Activated CD8-positive, alpha-beta T cell treated with anti-CD3 and anti-CD28 coated beads for 36 hours (primary cell): ENCODE measurements around the gene FAM83G. TPM values are rescaled to one million over a fixed set of nuclear protein-coding genes. Genes with fewer than 3 reads are reported as not detected.

ENCODE experiments used
- ATAC-seq: fragments of 200-7000 bp; cut with Tn5 transposase; one replicate; pipeline ENCODE4 v1.10.0; 2021; ENCODE audit warnings: mild to moderate bottlenecking, moderate library complexity
- CTCF ChIA-PET: fragments of 350-600 bp; sonication (Branson Sonifier 250); formaldehyde crosslinking; loops from one replicate; lab custom pipeline; 2021; ENCODE audit warnings: antibody characterized with exemption; lab: Charles Lee
- POLR2A ChIA-PET: fragments of 350-600 bp; sonication (Branson Sonifier 250); formaldehyde crosslinking; loops from one replicate; lab custom pipeline; 2021; ENCODE audit warnings: antibody characterized with exemption; lab: Charles Lee
- DNase-seq: peaks from one replicate; pipeline ENCODE4 v3.0.0-alpha.2; 2020
- H3K27ac Mint-ChIP-seq: one replicate; pipeline ENCODE4 v1.8.0; 2021; ENCODE audit warnings: mild to moderate bottlenecking, mixed read lengths
- H3K27me3 Mint-ChIP-seq: one replicate; pipeline ENCODE4 v1.8.0; 2021; ENCODE audit warnings: mixed read lengths
- H3K36me3 Mint-ChIP-seq: one replicate; pipeline ENCODE4 v1.8.0; 2021; ENCODE audit warnings: low read depth, mixed read lengths
- H3K4me1 Mint-ChIP-seq: one replicate; pipeline ENCODE4 v1.8.0; 2021; ENCODE audit warnings: low read depth, mixed read lengths
- H3K4me3 Mint-ChIP-seq: one replicate; pipeline ENCODE4 v1.8.0; 2021; ENCODE audit warnings: mild to moderate bottlenecking, moderate library complexity, mixed read lengths
- H3K9me3 Mint-ChIP-seq: one replicate; pipeline ENCODE4 v1.8.0; 2021; ENCODE audit warnings: mixed read lengths
- CTCF ChIP-seq: fragments of 200-600 bp; IDR thresholded peaks from one replicate; pipeline ENCODE4 v1.8.0; 2022; ENCODE audit warnings: antibody characterized with exemption, mild to moderate bottlenecking
- intact Hi-C: fragments of 100-400 bp; cut with micrococcal nuclease; formaldehyde crosslinking; loops from one replicate; pipeline ENCODE4 v1.10.0; 2022
- total RNA-seq, 2 experiments: library from RNA; stranded (reverse); gene quantifications; one replicate each; pipeline ENCODE4 v1.2.3, GENCODE V29; 2021

FAM83G gene
- total RNA-seq, 2 experiments from 2014 or later = 11.9 to 12.1 TPM

GRCh38 chr17:18946536-18946935 lies 58.0 kb downstream of the FAM83G start:
- CTCF ChIA-PET = no interaction called here

GRCh38 chr17:18944646-18945045 lies 59.9 kb downstream of the FAM83G start:
- H3K27ac Mint-ChIP-seq = no peak overlapping the region
- intact Hi-C loops = no loop called here
- POLR2A ChIA-PET = no interaction called here
- no peak for ATAC-seq
- no peak overlapping the region for H3K4me3 Mint-ChIP-seq
- CTCF ChIA-PET = interaction anchor here (1.9 kb wide), 1 partner anchor 17 kb away, joined by 12 read pairs; no protein-coding TSS in a partner anchor
- DNase-seq = no peak
- H3K9me3 Mint-ChIP-seq = no peaks in the 10 kb centered on the region
- no peak for TF ChIP-seq CTCF
- H3K4me1 Mint-ChIP-seq = peaks cover 2% of the 10 kb centered on the region
- H3K27me3 Mint-ChIP-seq = no peaks in the 10 kb centered on the region
- H3K36me3 Mint-ChIP-seq = no peaks in the 10 kb centered on the region

More at GRCh38 chr17:18946536-18946935, 58.0 kb downstream of the FAM83G start:
- Mint-ChIP-seq H3K27ac (no peak overlapping the region), H3K9me3 (no peaks in the 10 kb centered on the region), H3K4me3 (no peak overlapping the region), H3K27me3 (no peaks in the 10 kb centered on the region), H3K36me3 (no peaks in the 10 kb centered on the region), H3K4me1 (peaks cover 2% of the 10 kb centered on the region)
- POLR2A ChIA-PET = no interaction called here
- intact Hi-C loops = no loop called here
- DNase-seq (no peak), ATAC-seq (no peak)
- no peak for TF ChIP-seq CTCF

GRCh38 chr17:18938692-18939023 lies 65.9 kb downstream of the FAM83G start:
- intact Hi-C loops = no loop called here
- DNase-seq (no peak), ATAC-seq (no peak)
- Mint-ChIP-seq H3K36me3 (no peaks in the 10 kb centered on the region), H3K27me3 (peaks cover 2% of the 10 kb centered on the region), H3K4me1 (peaks cover under 1% of the 10 kb centered on the region), H3K4me3 (no peak overlapping the region), H3K27ac (no peak overlapping the region), H3K9me3 (no peaks in the 10 kb centered on the region)
- TF ChIP-seq CTCF = no peak
- ChIA-PET POLR2A (no interaction called here), CTCF (interaction anchor here (0.6 to 1.6 kb wide), 3 partner anchors 10 to 33 kb away, joined by 3 to 9 read pairs (median 3); no protein-coding TSS in a partner anchor)

- intact Hi-C loops = no loop called here
- H3K9me3 Mint-ChIP-seq = no peaks in the 10 kb centered on the region
- no peak overlapping the region for H3K4me3 Mint-ChIP-seq
- no peaks in the 10 kb centered on the region for H3K36me3 Mint-ChIP-seq
- H3K27me3 Mint-ChIP-seq = peaks cover 2% of the 10 kb centered on the region
- ChIA-PET CTCF (interaction anchor here (1.2 to 1.6 kb wide), 2 partner anchors 9 to 23 kb away, joined by 3 to 9 read pairs; no protein-coding TSS in a partner anchor), POLR2A (interaction anchor here (0.9 kb wide), 1 partner anchor 22 kb away, joined by 3 read pairs; no protein-coding TSS in a partner anchor)
- DNase-seq (no peak), ATAC-seq (no peak)
- no peak for TF ChIP-seq CTCF
- H3K27ac Mint-ChIP-seq = no peak overlapping the region
- peaks cover 6% of the 10 kb centered on the region for H3K4me1 Mint-ChIP-seq
Observed at GRCh38 chr17:18937981-18938691, 66.4 kb downstream of the FAM83G start.
